HCT116 (cell line): ENCODE results near the gene FICD. TPM values are rescaled to one million over a fixed set of nuclear protein-coding genes. Genes with fewer than 3 reads are reported as not detected.
A peak's percentile ranks its signal among the peaks of the same experiment; 100 is the strongest.

Experiments used
- ATAC-seq: fragments of 200-7000 bp; cut with Tn5 transposase; 2 replicates; pipeline ENCODE4 v1.9.1; 2020; ENCODE audit warnings: mild to moderate bottlenecking, moderate library complexity
- BruUV-seq: library from RNA; stranded (reverse); fragments of 400-500 nt; replicated peaks from 2 replicates; lab custom pipeline; 2021; lab: Mats Ljungman, UMichigan
- CTCF ChIA-PET: fragments of 300-600 bp; sonication (Branson Sonifier 250); formaldehyde crosslinking; loops from one replicate; lab custom pipeline; 2021; ENCODE audit warnings: antibody characterized with exemption; lab: Charles Lee
- POLR2A ChIA-PET: fragments of 300-600, 350-600 bp; sonication (Branson Sonifier 250); formaldehyde crosslinking; loops from one replicate; lab custom pipeline; 2021; ENCODE audit warnings: antibody characterized with exemption; lab: Charles Lee
- RAD21 ChIA-PET, 2 experiments: fragments of 300-600 bp; sonication (Branson Sonifier 250); formaldehyde crosslinking; loops; one replicate each; lab custom pipeline; 2023; ENCODE audit warnings: low total read pairs in 2 of 2; ENCODE audit not compliant: uncharacterized antibody in 2 of 2, unreplicated experiment in 2 of 2, low non-redundant PET in 1 of 2; lab: Charles Lee
- DNase-seq: peaks from one replicate; pipeline ENCODE4 v3.0.0-alpha.2; 2010; ENCODE audit warnings: low read depth, low spot score
- H2AFZ ChIP-seq: fragments of 200-600 bp; shearing (Covaris generic), sonication (generic); 2 replicates; pipeline ENCODE4 v1.6.1; 2017; ENCODE audit warnings: low read depth, mixed run types, mixed read lengths, antibody characterized with exemption, low read length; ENCODE audit not compliant: poor library complexity, severe bottlenecking
- H3K27ac ChIP-seq: 2 replicates; pipeline ENCODE4 v1.5.1; 2012; ENCODE audit warnings: low read depth, low read length
- H3K27me3 ChIP-seq: fragments of 200-600 bp; sonication (generic); 2 replicates; pipeline ENCODE4 v1.6.1; 2016; ENCODE audit warnings: mixed run types, low read length, mixed read lengths; ENCODE audit not compliant: insufficient read depth
- H3K36me3 ChIP-seq, 2 experiments: fragments of 200-500 bp in 1 of 2; fragments of 200-600 bp in 1 of 2; sonication (Bioruptor generic) in 1 of 2; sonication (generic) in 1 of 2; 2 replicates each; pipeline versions ENCODE4 v1.5.1 to v1.6.1; 2014 to 2016; ENCODE audit warnings: low read length in 2 of 2, inconsistent platforms in 1 of 2, mixed read lengths in 1 of 2, mixed run types in 1 of 2; ENCODE audit not compliant: insufficient read depth in 2 of 2, control insufficient read depth in 1 of 2
- H3K4me1 ChIP-seq, 2 experiments: fragments of 200-600 bp in 1 of 2; sonication (generic) in 1 of 2; 2 replicates each; pipeline versions ENCODE4 v1.5.1 to v1.6.1; 2012 to 2017; ENCODE audit warnings: low read length in 2 of 2, inconsistent platforms in 1 of 2, mild to moderate bottlenecking in 1 of 2, mixed read lengths in 1 of 2, mixed run types in 1 of 2, moderate library complexity in 1 of 2; ENCODE audit not compliant: insufficient read depth in 2 of 2, control insufficient read depth in 1 of 2
- H3K4me2 ChIP-seq: fragments of 200-600 bp; sonication (generic); 2 replicates; pipeline ENCODE4 v1.6.1; 2017; ENCODE audit warnings: mixed run types, low read length, mixed read lengths
- H3K4me3 ChIP-seq, 2 experiments: fragments of 200-600 bp in 1 of 2; sonication (generic) in 1 of 2; replicated peaks in 1 of 2; 2 replicates each; pipeline ENCODE4 v1.5.1; 2011 to 2016; ENCODE audit warnings: low read length in 2 of 2, control low read depth in 1 of 2, low read depth in 1 of 2, mild to moderate bottlenecking in 1 of 2, mixed read lengths in 1 of 2, mixed run types in 1 of 2
- H3K79me2 ChIP-seq: fragments of 200-600 bp; sonication (generic); 2 replicates; pipeline ENCODE4 v1.6.1; 2017; ENCODE audit warnings: mild to moderate bottlenecking, mixed run types, low read length, moderate library complexity, mixed read lengths; ENCODE audit not compliant: insufficient read depth
- H3K9ac ChIP-seq: fragments of 200-600 bp; sonication (generic); 2 replicates; pipeline ENCODE4 v1.6.1; 2016; ENCODE audit warnings: low read length, mixed read lengths
- H3K9me2 ChIP-seq: fragments of 200-600 bp; sonication (generic), shearing (Covaris generic); 2 replicates; pipeline ENCODE4 v1.6.1; 2017; ENCODE audit warnings: mixed run types, mild to moderate bottlenecking, moderate library complexity; ENCODE audit not compliant: insufficient read depth
- H3K9me3 ChIP-seq, 2 experiments: fragments of 200-500 bp in 1 of 2; fragments of 200-600 bp in 1 of 2; sonication (Bioruptor generic) in 1 of 2; sonication (generic) in 1 of 2; 2 replicates each; pipeline ENCODE4 v1.6.1; 2014 to 2017; ENCODE audit warnings: low read length in 2 of 2, mixed read lengths in 2 of 2, inconsistent platforms in 1 of 2, low read depth in 1 of 2, mild to moderate bottlenecking in 1 of 2, mixed run types in 1 of 2, moderate library complexity in 1 of 2; ENCODE audit not compliant: control insufficient read depth in 1 of 2, insufficient read depth in 1 of 2
- H4K20me1 ChIP-seq: fragments of 200-600 bp; sonication (generic), shearing (Covaris generic); 2 replicates; pipeline ENCODE4 v1.6.1; 2017; ENCODE audit warnings: mixed run types, mild to moderate bottlenecking, moderate library complexity; ENCODE audit not compliant: insufficient read depth
- CEBPB ChIP-seq: IDR thresholded peaks from 2 replicates; pipeline ENCODE4 v1.6.1; 2012; ENCODE audit warnings: low read depth
- FOSL1 ChIP-seq: IDR thresholded peaks from 2 replicates; pipeline ENCODE4 v1.6.1; 2012; ENCODE audit warnings: low read depth
- intact Hi-C: fragments of 100-400 bp; cut with micrococcal nuclease; formaldehyde crosslinking; loops from 2 replicates; pipeline ENCODE4 v1.10.0; 2022
- total RNA-seq: library from RNA; stranded (reverse); gene quantifications from one replicate; pipeline ENCODE4 v1.2.1, GENCODE V29; 2021; ENCODE audit not compliant: unreplicated experiment
- TF ChIP-seq, protein P1 (sequence below): IDR thresholded peaks from 2 replicates; pipeline ENCODE4 v1.6.1; 2012
- TF ChIP-seq, protein P2 (sequence below): IDR thresholded peaks from 2 replicates; pipeline ENCODE4 v1.6.1; 2012; ENCODE audit warnings: low read depth
- TF ChIP-seq, protein P3 (sequence below): IDR thresholded peaks from 2 replicates; pipeline ENCODE4 v1.6.1; 2011; ENCODE audit warnings: mild to moderate bottlenecking, low read length, moderate library complexity; ENCODE audit not compliant: insufficient replicate concordance; ENCODE audit errors: extremely low read depth

Gene FICD
- total RNA-seq, 1 experiment from 2014 or later, result 5.1 TPM

DNA sequence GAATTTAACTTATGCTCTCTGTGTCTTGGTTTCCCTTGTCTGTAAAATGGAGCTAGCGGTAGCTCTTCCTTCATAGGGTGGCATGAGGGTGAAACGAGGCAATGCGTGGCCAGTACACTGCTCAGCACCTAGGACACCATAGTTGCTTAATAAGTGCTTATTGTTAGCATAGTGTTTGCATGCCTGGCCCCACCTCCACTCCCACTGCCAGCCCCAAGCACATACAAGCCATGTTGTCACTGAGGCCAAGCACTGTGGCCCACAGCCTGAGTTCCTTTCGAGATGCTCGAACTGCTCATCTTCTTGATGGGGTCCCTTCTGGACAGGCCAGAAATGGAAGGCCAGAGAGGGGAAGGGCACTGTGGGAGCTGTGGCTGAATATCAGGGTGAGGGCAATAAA, 839 bp downstream of the FICD start:
- H3K4me2 ChIP-seq, result peak overlapping the region; percentile 98
- H3K9ac ChIP-seq, result peak overlapping the region; percentile 83
- no peaks in the 10 kb centered on the region for H3K9me2 ChIP-seq
- no peaks in the 10 kb centered on the region for H4K20me1 ChIP-seq
- ChIA-PET RAD21 (no interaction called here), POLR2A (no interaction called here), CTCF (no interaction called here)
- no peaks in the 10 kb centered on the region for H3K9me3 ChIP-seq
- peaks cover 9 to 11% of the 10 kb centered on the region in 2 experiments; a peak in 3 of 4 replicates for H3K36me3 ChIP-seq
- DNase-seq (no peak), ATAC-seq (no peak)
- intact Hi-C loops, result loop anchor here (1.0 kb wide), 1 partner anchor 102 kb away; no protein-coding TSS in a partner anchor
- H3K27ac ChIP-seq, result no peak overlapping the region
- H2AFZ ChIP-seq, result no peak overlapping the region
- TF ChIP-seq CEBPB (no peak), FOSL1 (no peak)
- TF ChIP-seq, protein P1, sequence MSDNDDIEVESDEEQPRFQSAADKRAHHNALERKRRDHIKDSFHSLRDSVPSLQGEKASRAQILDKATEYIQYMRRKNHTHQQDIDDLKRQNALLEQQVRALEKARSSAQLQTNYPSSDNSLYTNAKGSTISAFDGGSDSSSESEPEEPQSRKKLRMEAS, result no peak
- TF ChIP-seq, protein P2, sequence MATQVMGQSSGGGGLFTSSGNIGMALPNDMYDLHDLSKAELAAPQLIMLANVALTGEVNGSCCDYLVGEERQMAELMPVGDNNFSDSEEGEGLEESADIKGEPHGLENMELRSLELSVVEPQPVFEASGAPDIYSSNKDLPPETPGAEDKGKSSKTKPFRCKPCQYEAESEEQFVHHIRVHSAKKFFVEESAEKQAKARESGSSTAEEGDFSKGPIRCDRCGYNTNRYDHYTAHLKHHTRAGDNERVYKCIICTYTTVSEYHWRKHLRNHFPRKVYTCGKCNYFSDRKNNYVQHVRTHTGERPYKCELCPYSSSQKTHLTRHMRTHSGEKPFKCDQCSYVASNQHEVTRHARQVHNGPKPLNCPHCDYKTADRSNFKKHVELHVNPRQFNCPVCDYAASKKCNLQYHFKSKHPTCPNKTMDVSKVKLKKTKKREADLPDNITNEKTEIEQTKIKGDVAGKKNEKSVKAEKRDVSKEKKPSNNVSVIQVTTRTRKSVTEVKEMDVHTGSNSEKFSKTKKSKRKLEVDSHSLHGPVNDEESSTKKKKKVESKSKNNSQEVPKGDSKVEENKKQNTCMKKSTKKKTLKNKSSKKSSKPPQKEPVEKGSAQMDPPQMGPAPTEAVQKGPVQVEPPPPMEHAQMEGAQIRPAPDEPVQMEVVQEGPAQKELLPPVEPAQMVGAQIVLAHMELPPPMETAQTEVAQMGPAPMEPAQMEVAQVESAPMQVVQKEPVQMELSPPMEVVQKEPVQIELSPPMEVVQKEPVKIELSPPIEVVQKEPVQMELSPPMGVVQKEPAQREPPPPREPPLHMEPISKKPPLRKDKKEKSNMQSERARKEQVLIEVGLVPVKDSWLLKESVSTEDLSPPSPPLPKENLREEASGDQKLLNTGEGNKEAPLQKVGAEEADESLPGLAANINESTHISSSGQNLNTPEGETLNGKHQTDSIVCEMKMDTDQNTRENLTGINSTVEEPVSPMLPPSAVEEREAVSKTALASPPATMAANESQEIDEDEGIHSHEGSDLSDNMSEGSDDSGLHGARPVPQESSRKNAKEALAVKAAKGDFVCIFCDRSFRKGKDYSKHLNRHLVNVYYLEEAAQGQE, result no peak
- TF ChIP-seq, protein P3, sequence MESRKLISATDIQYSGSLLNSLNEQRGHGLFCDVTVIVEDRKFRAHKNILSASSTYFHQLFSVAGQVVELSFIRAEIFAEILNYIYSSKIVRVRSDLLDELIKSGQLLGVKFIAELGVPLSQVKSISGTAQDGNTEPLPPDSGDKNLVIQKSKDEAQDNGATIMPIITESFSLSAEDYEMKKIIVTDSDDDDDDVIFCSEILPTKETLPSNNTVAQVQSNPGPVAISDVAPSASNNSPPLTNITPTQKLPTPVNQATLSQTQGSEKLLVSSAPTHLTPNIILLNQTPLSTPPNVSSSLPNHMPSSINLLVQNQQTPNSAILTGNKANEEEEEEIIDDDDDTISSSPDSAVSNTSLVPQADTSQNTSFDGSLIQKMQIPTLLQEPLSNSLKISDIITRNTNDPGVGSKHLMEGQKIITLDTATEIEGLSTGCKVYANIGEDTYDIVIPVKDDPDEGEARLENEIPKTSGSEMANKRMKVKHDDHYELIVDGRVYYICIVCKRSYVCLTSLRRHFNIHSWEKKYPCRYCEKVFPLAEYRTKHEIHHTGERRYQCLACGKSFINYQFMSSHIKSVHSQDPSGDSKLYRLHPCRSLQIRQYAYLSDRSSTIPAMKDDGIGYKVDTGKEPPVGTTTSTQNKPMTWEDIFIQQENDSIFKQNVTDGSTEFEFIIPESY, result no peak
- H3K4me1 ChIP-seq, result peaks cover 3 to 19% of the 10 kb centered on the region in 2 experiments; a peak in 2 of 4 replicates
- no peaks in the 10 kb centered on the region for H3K27me3 ChIP-seq
- peak overlapping the region; percentile 89 to 94 for H3K4me3 ChIP-seq
- no peaks in the 10 kb centered on the region for H3K79me2 ChIP-seq
- no TSS peak for BruUV-seq
